ENCODE results near the gene ABL1.

DNA sequence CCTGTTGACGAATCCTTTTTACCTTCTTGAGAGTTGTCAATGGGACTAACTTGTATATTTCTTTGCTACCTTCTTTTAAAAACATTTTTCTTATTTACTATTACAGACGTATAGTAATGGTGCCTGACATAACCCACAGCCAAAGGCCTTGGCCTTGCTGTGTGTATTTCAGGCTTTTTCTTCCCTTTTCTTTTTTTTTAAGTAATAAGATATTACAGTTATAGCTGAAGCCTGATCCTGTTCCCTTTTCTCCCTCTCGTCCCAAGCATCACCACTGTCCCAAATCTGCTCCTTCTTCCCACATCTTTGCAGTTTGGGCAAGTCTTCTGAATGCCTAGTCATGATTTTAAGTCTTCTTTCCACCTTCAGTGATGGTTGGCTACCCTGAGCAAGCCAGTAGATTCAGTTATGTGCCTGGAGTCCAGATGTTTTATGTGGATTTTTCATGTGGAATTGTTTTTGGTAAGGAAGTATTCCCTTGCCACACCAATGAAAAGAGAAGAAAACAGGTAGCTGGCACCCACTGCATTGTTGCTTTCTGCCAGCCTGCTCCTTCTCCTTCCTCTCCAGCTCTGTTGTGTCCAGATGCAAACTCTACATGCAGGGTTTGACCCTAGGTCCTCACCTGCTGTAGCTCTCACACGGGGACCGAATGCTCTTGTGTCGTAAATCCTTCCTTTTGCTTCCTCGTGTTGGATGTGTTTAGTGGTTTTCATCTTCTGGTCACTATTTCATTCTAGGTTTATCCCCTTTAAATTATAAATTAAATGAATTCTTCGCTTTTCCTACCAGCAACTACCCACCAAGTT lies 26.5 kb downstream of the ABL1 start:
- TF ChIP-seq REL (CRISPR knock-in tag; conservative IDR thresholded peaks at IDR 0.05) (no peak), CTCF (CRISPR knock-in tag; IDR thresholded peaks at IDR 0.05) (no peak), ZNF276 (CRISPR knock-in tag; IDR thresholded peaks at IDR 0.05; ENCODE audit: low read depth) (no peak), ZBTB46 (CRISPR knock-in tag; IDR thresholded peaks at IDR 0.05; ENCODE audit: borderline replicate concordance) (no peak), CHD2 (IDR thresholded peaks at IDR 0.05; ENCODE audit: low read depth, low read length) (no peak)
- TF ChIP-seq, protein P1, sequence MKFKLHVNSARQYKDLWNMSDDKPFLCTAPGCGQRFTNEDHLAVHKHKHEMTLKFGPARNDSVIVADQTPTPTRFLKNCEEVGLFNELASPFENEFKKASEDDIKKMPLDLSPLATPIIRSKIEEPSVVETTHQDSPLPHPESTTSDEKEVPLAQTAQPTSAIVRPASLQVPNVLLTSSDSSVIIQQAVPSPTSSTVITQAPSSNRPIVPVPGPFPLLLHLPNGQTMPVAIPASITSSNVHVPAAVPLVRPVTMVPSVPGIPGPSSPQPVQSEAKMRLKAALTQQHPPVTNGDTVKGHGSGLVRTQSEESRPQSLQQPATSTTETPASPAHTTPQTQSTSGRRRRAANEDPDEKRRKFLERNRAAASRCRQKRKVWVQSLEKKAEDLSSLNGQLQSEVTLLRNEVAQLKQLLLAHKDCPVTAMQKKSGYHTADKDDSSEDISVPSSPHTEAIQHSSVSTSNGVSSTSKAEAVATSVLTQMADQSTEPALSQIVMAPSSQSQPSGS (CRISPR knock-in tag; IDR thresholded peaks at IDR 0.05), result no peak

Data from HepG2 (cell line).